ENCODE results near the gene RNU2-1. TPM values are rescaled to one million over a fixed set of nuclear protein-coding genes. Genes with fewer than 3 reads are reported as not detected.
"Not testable (repeated sequence)": the region's sequence is repeated elsewhere in the genome, so short reads cannot be mapped to it uniquely, and the experiment has no call there.

Gene RNU2-1
- total RNA-seq, 1 donor: not detected

GRCh38 chr17:43232021-43232699 is 1.6 kb downstream of the RNU2-1 start:
- Histone ChIP-seq H3K4me3 (ENCODE audit: insufficient read depth, low read length) (peak overlapping the region; percentile 56), H3K27ac (ENCODE audit: low read depth, low read length) (peak overlapping the region; percentile 45), H3K4me2 (ENCODE audit: insufficient read depth, low read length) (peak overlapping the region; percentile 72)
- not testable (repeated sequence) for H3K36me3 ChIP-seq (ENCODE audit: insufficient read depth, low read length); H3K9me3 ChIP-seq (ENCODE audit: low read depth, low read length); H3K27me3 ChIP-seq (ENCODE audit: insufficient read depth, low read length); H3K4me1 ChIP-seq (ENCODE audit: insufficient read depth, low read length); H2AFZ ChIP-seq (ENCODE audit: low read length); DNase-seq (ENCODE audit: insufficient read length, low spot score, missing footprints); H4K20me1 ChIP-seq (ENCODE audit: insufficient read depth, low read length); H3K79me2 ChIP-seq (ENCODE audit: insufficient read depth, low read length)

GRCh38 chr17:43231205-43232020 is 2.4 kb downstream of the RNU2-1 start:
- H3K4me2 ChIP-seq (ENCODE audit: insufficient read depth, low read length): peak overlapping the region; percentile 72
- not testable (repeated sequence) for H4K20me1 ChIP-seq (ENCODE audit: insufficient read depth, low read length); H3K4me1 ChIP-seq (ENCODE audit: insufficient read depth, low read length); H3K27me3 ChIP-seq (ENCODE audit: insufficient read depth, low read length); H3K36me3 ChIP-seq (ENCODE audit: insufficient read depth, low read length); H3K79me2 ChIP-seq (ENCODE audit: insufficient read depth, low read length); DNase-seq (ENCODE audit: insufficient read length, low spot score, missing footprints); H2AFZ ChIP-seq (ENCODE audit: low read length); H3K9me3 ChIP-seq (ENCODE audit: low read depth, low read length)
- peak overlapping the region; percentile 45 for H3K27ac ChIP-seq (ENCODE audit: low read depth, low read length)
- H3K4me3 ChIP-seq (ENCODE audit: insufficient read depth, low read length): peak overlapping the region; percentile 56

- not testable (repeated sequence) for H3K27ac ChIP-seq (ENCODE audit: low read depth, low read length); H2AFZ ChIP-seq (ENCODE audit: low read length); H3K9me3 ChIP-seq (ENCODE audit: low read depth, low read length); H3K27me3 ChIP-seq (ENCODE audit: insufficient read depth, low read length); DNase-seq (ENCODE audit: insufficient read length, low spot score, missing footprints); H4K20me1 ChIP-seq (ENCODE audit: insufficient read depth, low read length); H3K4me1 ChIP-seq (ENCODE audit: insufficient read depth, low read length); H3K79me2 ChIP-seq (ENCODE audit: insufficient read depth, low read length); H3K4me3 ChIP-seq (ENCODE audit: insufficient read depth, low read length); H3K4me2 ChIP-seq (ENCODE audit: insufficient read depth, low read length)
- H3K36me3 ChIP-seq (ENCODE audit: insufficient read depth, low read length): peaks cover 20% of the 10 kb centered on the region
Observed at GRCh38 chr17:43228020-43228782, 5.6 kb downstream of the RNU2-1 start, which contains the start of gene CCDC200. CCDC200 (minus strand) TSS chr17:43228623; CDS start chr17:43228554, 69 bp downstream.

DNA sequence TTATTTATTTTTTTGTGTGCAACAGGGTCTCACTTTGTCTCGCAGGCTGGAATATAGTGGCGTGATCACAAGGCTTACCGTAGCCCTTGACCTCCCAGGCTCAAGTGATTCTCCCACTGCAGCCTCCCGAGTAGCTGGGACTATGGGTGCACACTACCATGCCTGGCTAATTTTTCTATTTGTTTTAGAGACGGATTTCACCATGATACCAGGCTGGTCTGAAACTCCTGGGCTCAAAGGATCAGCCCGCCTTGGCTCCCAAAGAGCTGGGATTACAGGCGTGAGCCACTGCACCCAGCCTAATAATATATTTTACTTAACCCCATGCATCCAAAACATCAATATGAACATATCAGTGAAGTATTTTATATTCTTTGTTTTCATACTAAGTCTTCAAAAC is 7.4 kb downstream of the RNU2-1 start:
- Histone ChIP-seq H4K20me1 (ENCODE audit: insufficient read depth, low read length) (no peaks in the 10 kb centered on the region), H3K27me3 (ENCODE audit: insufficient read depth, low read length) (no peaks in the 10 kb centered on the region), H3K9me3 (ENCODE audit: low read depth, low read length) (no peaks in the 10 kb centered on the region), H3K79me2 (ENCODE audit: insufficient read depth, low read length) (no peaks in the 10 kb centered on the region), H3K4me1 (ENCODE audit: insufficient read depth, low read length) (no peaks in the 10 kb centered on the region), H2AFZ (ENCODE audit: low read length) (no peak overlapping the region), H3K4me3 (ENCODE audit: insufficient read depth, low read length) (no peak overlapping the region), H3K36me3 (ENCODE audit: insufficient read depth, low read length) (peaks cover 25% of the 10 kb centered on the region), H3K27ac (ENCODE audit: low read depth, low read length) (no peak overlapping the region), H3K4me2 (ENCODE audit: insufficient read depth, low read length) (no peak overlapping the region)
- no peak for DNase-seq (ENCODE audit: insufficient read length, low spot score, missing footprints)
- TF ChIP-seq, protein P1, sequence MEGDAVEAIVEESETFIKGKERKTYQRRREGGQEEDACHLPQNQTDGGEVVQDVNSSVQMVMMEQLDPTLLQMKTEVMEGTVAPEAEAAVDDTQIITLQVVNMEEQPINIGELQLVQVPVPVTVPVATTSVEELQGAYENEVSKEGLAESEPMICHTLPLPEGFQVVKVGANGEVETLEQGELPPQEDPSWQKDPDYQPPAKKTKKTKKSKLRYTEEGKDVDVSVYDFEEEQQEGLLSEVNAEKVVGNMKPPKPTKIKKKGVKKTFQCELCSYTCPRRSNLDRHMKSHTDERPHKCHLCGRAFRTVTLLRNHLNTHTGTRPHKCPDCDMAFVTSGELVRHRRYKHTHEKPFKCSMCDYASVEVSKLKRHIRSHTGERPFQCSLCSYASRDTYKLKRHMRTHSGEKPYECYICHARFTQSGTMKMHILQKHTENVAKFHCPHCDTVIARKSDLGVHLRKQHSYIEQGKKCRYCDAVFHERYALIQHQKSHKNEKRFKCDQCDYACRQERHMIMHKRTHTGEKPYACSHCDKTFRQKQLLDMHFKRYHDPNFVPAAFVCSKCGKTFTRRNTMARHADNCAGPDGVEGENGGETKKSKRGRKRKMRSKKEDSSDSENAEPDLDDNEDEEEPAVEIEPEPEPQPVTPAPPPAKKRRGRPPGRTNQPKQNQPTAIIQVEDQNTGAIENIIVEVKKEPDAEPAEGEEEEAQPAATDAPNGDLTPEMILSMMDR (IDR thresholded peaks at IDR 0.05; ENCODE audit: extremely low read depth, low read depth, low read length): no peak

DNA sequence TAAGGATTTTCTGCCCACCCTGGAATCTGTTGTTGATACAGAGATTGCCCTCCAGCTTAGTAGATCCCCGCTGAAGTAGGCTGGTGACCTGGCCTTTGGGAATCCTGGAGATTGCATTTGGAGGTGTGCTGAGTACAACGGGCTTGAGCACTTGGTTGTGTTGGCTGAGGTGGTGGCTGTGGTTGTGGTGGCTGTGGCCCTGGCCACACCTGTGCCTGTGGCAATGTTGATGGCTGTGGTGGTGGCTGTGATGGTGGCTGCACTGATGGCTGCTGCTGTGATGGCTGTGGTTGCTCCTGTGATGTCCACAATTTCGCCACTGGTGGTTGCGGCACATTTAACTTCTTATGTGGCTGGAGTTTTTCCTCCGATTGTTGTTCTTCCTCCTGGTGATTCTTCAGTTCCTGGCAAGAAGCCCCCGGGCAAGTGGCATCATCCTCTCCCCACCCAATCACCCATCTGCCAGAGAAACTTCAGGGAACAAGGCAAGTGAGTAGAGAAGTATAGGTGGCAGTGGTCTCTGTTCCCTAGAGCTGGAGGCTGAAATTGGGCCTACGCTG is 9.6 kb downstream of the RNU2-1 start:
- H3K27ac ChIP-seq (ENCODE audit: low read depth, low read length): no peak overlapping the region
- peak; percentile 37 for DNase-seq (ENCODE audit: insufficient read length, low spot score, missing footprints)
- H3K27me3 ChIP-seq (ENCODE audit: insufficient read depth, low read length): no peaks in the 10 kb centered on the region
- H3K4me1 ChIP-seq (ENCODE audit: insufficient read depth, low read length): no peaks in the 10 kb centered on the region
- no peaks in the 10 kb centered on the region for H3K9me3 ChIP-seq (ENCODE audit: low read depth, low read length)
- H3K36me3 ChIP-seq (ENCODE audit: insufficient read depth, low read length): peaks cover 38% of the 10 kb centered on the region
- no peak overlapping the region for H2AFZ ChIP-seq (ENCODE audit: low read length)
- no peaks in the 10 kb centered on the region for H3K79me2 ChIP-seq (ENCODE audit: insufficient read depth, low read length)
- H4K20me1 ChIP-seq (ENCODE audit: insufficient read depth, low read length): no peaks in the 10 kb centered on the region
- TF ChIP-seq, protein P1 (IDR thresholded peaks at IDR 0.05; ENCODE audit: extremely low read depth, low read depth, low read length): no peak
- H3K4me2 ChIP-seq (ENCODE audit: insufficient read depth, low read length): no peak overlapping the region
- H3K4me3 ChIP-seq (ENCODE audit: insufficient read depth, low read length): no peak overlapping the region

Measured in osteoblast (primary cell).